GM21367 (cell line): ENCODE results near the gene RIPK1.
"Not testable (repeated sequence)": the region's sequence is repeated elsewhere in the genome, so short reads cannot be mapped to it uniquely, and the experiment has no call there.

Source experiments
- ATAC-seq: cut with Tn5 transposase; IDR thresholded peaks from one replicate; pipeline ENCODE4 v1.9.1; 2021; ENCODE audit not compliant: unreplicated experiment

RIPK1 gene

DNA sequence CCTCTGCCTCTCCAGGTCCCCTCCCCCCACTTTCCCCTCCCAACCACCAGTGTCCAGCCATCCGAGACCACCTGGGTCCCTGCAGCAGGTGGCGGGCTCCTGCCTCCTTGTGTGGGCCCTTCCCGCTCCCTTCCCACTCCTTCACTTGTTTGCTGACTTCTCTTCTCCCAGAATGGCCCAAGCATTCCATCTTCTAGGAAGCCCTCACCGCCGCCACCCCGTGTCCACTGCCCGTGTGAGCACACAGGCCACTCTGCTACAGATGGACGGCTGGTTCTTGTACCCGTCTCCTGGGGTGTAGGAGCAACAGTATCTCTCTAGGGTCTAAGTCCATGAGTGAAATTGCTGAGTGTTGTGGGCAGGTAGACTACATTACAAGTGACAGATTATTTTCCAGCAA lies 65.2 kb downstream of the RIPK1 start:
- no peak for ATAC-seq

DNA sequence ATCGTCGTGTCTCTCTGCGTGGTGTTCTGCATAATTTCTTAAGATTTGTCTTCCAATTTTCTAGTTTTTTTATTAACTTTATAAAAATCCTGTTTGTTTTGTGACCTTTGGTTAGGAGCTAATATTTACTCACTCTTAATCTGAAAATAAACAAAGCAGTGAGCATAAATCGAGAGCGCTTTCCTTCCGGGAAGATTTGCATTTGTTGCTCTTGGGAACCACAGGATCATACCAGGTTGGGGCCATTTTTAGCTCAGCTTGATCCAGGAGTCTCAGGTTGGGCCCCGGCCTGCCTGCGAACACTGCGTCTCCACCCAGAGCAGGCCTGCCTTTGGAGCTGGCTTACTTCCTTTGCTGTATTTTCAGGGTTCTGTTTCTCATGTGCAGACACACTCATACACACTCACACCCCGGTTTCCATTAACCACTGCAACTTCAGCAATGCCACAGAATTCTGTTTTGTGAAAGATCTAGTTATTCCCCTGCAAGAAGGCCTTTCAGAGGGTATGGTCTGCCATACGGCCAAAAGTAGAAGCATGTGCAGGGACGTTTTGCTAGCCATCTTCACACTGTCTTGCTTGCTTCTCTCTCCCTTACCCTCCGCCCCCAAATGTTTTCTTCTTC lies 67.5 kb downstream of the RIPK1 start:
- no peak for ATAC-seq

DNA sequence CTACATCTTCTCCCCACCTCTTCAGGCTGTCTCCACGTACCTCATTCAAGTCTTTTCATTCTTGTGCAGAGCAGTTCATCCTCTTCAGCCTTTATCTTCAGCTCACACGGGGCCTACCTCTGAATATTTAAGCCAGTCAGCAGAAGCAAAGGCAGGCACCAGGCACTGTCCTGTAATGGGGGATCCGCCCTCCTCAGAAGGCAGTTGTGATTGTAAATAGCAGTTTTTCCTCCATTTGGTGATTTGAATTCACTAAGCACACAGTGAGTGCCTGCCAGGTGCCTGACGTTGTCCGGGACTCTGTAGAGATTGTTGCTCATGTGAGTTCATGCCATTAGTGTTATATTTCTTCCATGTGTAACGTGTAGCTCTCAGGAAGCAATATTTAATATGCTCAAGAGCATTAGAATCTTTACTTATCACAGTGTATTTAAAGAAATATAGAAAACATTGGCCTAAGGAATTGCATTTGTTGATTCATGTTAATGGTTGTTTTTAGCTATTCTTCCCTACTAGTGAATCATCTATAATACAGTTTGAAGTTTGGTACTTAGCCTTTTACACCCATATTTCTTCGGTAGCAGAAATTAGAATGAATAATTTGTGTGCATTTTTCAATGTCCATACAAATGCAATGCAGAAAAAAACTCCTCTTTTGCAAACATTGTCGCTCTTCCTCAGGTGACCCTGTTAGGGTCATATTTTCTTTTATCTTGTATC lies 68.2 kb downstream of the RIPK1 start:
- no peak for ATAC-seq

DNA sequence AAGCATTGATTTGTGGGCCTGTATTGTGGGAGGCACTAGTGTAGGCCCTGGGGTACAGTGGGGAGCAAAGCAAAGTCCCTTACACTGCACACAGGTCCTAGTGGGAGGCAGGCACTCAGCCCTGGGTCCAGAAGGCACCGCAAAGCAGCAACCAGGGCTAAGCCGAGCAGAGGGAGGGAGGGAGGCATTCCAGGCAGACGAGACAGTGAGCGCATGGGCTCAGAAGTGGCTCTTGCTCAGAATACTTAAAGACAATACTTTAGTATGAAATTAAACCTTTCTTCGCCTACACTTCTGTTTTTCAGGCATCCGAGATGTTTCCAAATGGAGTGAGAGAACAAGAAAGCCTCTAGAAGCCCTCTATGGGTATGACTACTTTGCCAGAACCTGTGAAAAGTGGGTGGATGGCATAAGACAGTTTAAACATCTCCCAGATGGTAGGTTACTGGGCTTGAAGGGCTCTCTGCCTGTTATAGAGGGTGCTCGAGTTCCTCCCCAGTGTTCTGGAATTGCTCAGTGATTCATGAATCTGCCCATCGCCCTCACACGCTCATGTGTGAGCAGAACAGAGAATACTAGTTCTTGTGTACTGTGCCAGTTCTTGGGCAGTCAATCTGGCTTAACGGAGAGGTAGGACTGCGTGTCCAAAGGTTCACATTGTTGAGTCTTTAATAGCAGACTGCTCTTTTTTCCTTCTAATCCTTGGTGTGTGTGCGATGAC lies 68.9 kb downstream of the RIPK1 start:
- ATAC-seq = no peak

DNA sequence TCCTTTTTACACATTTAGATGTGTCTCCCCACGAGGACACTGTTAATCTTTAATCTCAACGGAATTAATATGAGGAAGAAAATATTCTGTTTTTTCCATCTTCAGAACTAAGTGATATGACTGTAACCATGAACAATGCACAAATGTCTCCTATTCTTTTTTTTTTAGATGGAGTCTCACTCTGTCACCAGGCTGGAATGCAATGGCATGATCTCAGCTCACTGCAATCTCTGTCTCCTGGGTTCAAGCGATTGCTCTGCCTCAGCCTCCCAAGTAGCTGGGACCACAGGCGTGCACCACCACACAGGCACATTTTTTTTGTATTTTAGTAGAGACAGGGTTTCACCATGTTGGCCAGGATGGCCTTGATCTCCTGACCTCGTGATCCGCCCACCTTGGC lies 69.6 kb downstream of the RIPK1 start:
- not testable (repeated sequence) for ATAC-seq

DNA sequence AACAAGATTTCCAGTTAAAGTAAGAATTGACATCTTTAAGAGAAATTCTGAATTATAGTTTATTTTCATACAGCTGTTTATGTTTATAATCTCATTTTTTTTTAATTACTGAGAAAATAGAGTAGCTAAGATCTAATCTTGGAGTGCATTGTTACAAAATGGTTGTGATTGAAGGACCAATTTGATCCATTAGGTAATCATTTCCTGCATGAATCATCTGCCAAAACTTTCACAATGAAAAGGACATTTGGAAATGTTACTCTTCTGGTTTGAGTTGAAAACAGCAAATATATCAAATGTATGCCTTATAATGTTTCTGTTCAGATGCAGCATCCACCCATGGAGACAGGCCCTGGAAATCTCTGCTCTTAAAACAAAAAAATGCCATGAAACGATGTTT lies 70.0 kb downstream of the RIPK1 start:
- no peak for ATAC-seq

DNA sequence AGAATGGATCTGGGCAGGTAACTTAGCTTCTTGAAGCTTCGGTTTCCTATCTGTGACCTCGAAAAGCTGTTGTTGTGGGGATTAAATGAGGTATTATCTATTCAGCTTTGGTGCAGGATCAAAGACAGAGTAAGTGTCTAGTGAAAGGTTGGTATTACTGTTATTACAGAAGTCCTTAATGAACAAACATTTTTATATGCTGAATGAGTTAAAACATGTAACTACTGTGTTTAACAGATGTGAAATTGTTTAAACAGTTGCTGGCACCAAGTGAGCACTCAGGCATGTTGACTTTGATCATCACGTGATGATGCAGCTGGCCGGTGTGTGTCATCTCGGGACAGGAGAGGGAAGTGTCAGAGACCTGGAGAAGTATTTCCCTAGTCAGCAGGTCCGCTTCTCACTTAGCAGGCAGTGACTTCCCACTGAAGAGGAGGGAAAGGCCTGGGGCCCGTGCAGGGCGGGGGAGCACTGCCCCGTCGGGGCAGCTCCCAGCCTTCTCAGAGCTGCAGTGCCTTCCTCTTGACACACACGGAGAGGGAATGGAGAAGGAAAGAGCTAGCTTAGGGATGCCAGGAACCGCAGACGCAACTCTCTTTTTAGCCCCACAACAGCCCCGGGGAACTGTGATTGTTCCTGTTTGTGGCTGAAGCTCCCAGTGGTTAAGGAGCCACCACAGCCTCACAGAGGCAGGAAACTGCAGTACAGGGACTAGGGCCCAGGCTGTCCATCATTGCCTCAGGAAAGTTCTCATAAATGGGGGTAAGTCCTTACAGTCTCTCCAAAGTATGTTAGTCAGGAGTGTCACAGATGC lies 71.0 kb downstream of the RIPK1 start:
- no peak for ATAC-seq

DNA sequence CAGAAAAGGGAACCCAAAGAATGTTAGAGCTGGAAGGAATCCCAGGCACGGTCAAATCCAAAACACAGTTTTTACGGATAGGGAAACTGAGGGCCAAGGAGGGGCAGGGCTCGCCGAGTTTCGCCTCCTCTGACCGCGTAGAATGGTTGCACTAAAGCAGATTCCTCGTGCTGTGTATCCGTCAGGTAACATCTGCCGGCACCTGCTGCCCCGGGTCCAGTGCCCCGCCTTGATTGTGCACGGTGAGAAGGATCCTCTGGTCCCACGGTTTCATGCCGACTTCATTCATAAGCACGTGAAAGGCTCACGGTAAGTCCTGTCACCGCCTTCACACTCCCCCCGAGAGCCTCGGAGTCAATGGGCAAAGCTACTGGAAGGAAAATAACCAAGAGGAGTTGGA lies 71.9 kb downstream of the RIPK1 start:
- ATAC-seq = no peak

DNA sequence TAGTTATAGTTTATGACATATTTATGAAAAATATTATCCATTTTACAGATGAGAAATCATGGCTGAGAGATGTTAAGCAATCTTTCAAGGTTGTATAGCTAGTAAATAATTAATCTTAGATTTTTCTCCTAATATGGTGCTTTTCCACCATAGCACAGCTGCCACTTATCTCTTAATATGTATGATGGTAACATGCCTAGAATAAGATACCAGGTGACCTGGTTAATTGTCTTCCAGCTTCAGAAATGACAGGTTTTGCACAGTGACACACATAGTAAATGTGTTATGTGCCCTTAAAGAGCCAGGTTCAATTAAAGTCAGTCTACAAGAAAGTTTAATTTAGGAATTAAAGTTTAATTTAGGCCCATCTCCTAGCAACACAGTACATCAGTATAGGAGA lies 74.2 kb downstream of the RIPK1 start:
- no peak for ATAC-seq

DNA sequence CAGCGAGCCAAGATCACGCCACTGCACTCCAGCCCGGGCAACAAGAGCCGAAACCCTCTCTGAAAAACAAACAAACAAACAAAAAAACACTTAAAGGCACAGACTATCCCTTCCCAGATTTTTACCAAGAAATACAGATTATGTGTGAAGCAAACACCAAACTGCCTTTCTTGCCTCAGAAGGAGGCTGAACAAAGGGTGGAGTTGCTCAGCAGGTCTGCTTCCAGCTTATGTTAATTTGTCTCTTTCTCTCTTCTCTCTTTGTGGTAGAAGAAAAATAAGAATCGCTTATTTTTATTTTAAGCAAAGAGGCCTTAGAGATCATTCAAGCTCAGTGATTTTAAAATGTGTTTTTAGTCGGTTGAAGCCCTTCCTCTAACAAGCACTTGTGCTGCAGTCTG lies 74.9 kb downstream of the RIPK1 start:
- ATAC-seq = no peak

DNA sequence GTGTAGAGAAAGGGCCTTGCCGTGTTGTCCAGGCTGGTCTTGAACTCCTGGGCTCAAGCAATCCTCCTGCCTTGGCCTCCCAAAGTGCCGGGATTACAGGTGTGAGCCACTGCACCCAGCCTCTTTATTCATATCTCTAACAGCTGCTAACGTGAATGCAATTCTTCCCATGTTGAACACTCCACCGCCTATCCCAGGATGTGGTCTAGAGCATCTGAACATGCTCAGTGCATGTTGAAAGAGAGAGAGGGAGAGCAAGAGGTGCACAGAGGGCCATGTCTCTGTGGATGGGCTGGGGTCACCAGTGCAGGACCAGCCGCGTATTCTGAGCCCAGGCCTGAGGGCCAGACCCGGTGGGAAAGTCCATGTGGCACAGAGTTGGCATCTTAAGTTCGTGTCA lies 76.3 kb downstream of the RIPK1 start:
- ATAC-seq = no peak

DNA sequence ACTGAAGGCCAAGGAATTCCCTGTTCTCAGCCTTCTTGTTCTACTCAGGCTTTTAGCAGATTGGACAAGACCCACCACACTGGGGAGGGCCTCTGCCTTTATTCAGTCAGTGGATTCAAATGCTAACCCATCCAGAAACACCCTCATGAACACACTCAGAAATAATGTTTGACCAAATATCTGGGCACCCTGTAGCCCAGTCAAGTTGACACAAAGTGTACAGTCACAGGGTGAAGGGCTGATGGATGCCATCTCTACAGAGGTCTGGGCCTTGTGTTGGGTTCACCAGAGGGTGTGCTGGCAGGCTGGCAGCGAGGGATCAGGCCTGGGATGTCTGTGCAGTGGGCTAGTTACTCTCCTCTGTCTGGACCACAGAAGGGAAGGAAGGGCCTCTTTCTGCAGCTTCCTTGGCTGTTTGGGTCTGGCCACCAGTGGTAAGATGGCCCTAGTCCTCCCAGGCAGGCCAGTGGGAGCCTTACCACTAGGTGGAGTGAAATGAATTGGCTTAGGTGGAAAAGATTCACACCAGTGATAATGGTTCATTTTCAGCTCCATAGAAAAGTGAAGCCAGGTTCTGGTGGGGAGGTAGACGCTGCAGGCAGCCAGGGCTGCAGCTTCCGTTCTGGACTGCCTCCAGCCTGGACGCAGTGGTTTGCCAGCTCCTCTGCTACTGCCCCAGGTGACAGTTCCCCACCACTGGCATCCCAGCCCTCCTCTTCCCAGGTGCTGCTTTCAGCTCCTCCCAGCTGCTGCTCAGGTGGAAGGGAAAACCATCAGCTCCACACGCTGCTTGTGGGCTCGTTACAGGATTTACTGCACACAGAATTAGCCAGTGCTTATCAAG lies 79.8 kb downstream of the RIPK1 start:
- ATAC-seq = no peak

DNA sequence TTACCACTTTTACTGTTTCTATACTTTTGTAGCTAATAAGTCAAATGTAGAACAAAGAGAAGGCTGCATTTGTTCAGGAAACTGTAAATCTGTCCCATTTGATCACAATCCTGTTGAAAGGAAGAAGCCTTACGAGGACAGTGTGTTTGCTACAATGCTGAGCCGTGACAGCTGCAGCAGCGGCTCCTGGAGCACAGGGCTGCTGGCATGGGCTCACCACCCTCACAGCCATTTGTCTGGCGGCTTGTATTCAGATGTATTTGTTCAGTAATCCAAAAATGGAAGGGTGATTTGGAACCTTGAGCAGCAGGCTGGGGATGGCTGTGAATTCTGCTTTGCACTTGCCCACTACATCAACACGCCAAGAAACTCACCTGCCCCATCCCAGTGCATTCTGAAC lies 83.4 kb downstream of the RIPK1 start:
- ATAC-seq = no peak

DNA sequence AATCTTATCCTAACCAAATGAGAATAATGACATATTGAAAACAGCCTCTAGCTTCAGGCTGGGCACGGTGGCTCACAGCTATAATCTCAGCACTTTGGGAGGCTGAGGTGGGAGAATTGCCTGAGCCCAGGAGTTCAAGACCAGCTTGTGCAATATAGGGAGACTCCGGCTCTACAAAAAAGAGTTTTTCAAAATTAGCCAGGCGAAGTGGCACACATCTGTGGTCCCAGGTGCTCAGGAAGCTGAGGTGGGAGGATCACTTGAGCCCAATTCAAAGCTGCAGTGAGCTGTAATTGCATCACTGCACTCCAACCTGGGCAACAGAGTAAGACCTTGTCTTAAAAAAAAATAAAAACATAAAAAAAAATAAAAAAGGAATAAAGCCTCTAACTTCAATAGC lies 84.4 kb downstream of the RIPK1 start:
- ATAC-seq = no peak

DNA sequence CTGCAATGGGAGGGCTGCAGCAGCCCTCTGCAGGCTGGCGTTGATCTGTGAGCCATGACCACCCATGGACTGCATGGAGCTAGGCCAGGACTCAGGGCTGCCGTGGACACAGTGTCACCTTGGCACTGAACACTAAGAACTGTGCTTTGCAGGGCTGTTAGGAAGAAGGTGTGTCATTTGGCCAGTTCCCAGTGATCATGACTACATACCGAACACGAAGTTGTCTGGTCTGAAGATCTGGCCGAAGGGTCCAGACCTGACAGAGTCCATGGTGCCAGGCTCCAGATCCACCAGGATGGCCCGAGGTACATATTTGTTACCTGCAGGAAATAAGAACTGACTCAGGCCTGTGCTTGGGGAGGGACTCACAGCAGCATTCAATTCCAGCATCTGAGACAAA lies 87.1 kb downstream of the RIPK1 start:
- not testable (repeated sequence) for ATAC-seq

DNA sequence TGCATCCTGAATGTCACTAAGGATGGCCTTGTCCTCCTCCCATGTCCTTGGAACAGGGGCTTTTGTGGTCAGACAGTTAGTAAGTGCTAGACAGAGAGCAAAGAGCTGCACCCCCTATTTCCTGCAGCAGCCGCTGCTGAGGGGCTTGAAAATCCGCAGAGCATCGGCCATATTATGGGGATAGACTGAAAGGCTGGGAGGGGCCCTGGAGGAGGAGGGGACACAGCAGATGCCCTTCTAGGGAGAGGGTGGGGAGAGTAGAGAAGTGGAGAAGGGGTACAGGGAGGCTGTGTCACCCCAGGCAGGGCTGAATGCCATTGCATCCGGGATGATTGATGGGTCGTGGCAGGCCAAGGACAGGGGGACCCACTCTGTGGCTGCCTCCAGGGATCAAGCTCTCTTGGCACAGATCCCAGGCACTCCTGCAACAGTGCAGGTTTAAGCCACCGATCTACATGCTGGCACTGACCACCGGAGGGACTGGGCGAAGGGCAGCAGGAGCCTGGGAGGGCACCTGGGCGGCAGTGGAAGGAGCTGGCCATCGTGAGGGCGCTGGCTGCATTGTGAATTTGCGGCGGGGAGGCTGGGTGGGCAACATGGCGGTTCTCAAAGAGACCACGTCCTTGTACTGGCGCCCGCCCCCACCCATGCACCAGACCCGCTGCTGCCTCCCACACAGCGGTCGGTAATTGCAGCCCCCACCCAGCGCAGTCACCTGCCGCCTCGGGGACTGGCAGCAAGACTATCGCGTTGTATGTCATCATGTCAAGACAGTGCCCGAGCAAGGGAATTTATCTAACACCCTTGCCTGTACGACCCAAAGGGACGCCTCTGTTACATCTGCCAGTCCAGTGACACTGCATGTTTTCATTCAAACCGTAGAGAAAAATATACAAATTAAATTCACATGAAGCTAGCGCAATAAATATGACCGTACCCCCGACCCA lies 88.2 kb downstream of the RIPK1 start:
- ATAC-seq = not testable (repeated sequence)

DNA sequence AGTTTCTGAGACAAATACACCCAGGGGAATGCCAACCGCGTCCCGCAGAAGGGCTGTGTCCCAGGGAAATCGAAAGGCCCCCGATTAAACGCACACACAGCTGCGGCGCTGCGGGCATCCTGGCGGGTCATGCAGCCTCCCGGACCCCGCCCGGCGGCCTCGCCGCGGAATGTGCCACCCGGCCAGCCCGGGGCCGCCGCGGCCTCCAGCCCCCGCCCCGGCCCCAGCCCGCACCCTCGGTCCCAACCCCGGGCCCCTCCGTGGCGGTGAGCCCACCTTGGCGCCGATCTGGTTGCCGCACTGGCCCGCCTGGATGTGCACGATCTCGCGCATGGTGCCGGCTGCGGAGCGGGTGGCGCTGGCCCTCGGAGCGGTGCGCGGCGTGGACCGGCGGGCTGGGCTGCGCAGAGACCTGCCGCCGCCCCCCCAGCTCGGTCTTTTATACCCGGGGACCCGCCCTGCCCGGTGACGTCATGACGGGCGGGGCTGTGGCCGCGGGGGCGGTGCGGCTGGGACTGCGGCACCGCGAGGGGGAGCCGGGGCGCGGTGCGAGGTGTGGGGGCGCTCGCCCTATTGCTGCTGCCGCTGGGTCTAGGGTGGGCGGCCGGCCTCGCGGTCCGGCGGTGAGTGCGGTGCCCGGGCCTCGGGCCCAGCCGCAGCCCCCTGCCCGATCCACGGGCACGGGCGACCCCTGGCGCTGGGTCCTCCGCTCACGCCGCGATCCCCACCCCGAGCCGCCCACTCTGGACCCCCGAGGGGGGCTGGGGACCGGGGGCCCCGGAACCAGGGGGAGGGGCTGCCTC lies 89.0 kb downstream of the RIPK1 start, which contains the start of gene TUBB2A:
TSS of gene TUBB2A (minus strand) at position 414 of the 803 bp plus-strand sequence. CDS start at position 333, 81 bp downstream.
- ATAC-seq = peak; percentile 67
